ENCODE measurements around the gene TRIM29. TPM values are rescaled to one million over a fixed set of nuclear protein-coding genes. Genes with fewer than 3 reads are reported as not detected.

Gene TRIM29
- total and polyA plus RNA-seq, 2 of the 4 experiments (the other 2 are of a cell fraction) = not detected

- no peak overlapping the region for H3K56ac ChIP-seq (ENCODE audit: extremely low read depth, insufficient read depth, low read length)
- no peak overlapping the region for H3K4ac ChIP-seq (ENCODE audit: low read depth, low read length)
- dilution Hi-C loops (cut with HindIII; ENCODE audit: low sequenced_read_pairs, unreplicated experiment) (no loop called here), intact Hi-C loops (cut with micrococcal nuclease) (no loop called here), in situ Hi-C loops (cut with MboI; ENCODE audit: low sequenced_read_pairs) (loop anchor here (25.0 kb wide), 1 partner anchor 760 kb away; no protein-coding TSS in a partner anchor)
- no peak overlapping the region for H4K5ac ChIP-seq (ENCODE audit: low read depth, low read length)
- CTCF ChIA-PET = no interaction called here
- no peak overlapping the region for H2BK120ac ChIP-seq (ENCODE audit: low read depth, low read length)
- H2AFZ ChIP-seq (replicated peaks; ENCODE audit: low read length, poor library complexity) = peak overlapping the region; percentile 43
- ATAC-seq (ENCODE audit: low read depth) (no peak), DNase-seq (no peak)
- H4K20me1 ChIP-seq (ENCODE audit: insufficient read depth, low read length) = no peaks in the 10 kb centered on the region; the same call in 1 of the 2 replicates
- no peak overlapping the region for H3K9ac ChIP-seq (ENCODE audit: low read depth, low read length)
- no TSS peak for BruUV-seq (replicated peaks)
- H3K18ac ChIP-seq (ENCODE audit: low read depth, low read length) = no peak overlapping the region
- no peak overlapping the region for H3K14ac ChIP-seq (replicated peaks; ENCODE audit: low read depth, low read length)
- no peaks in the 10 kb centered on the region for H3K79me1 ChIP-seq (ENCODE audit: low read depth in 1 of 2, low read length in 2 of 2)
- no peak overlapping the region for H2AK9ac ChIP-seq (replicated peaks; ENCODE audit: low read depth, low read length, poor library complexity)
- peaks cover 27% of the 10 kb centered on the region for H3K27me3 ChIP-seq (ENCODE audit: control insufficient read depth, insufficient read depth, low read length)
- no peak overlapping the region for H2BK15ac ChIP-seq (ENCODE audit: low read depth, low read length)
- H2BK5ac ChIP-seq (ENCODE audit: low read depth, low read length, poor library complexity, severe bottlenecking) = no peak overlapping the region
- H3K9me3 ChIP-seq (ENCODE audit: control insufficient read depth, insufficient read depth, low read length) = no peaks in the 10 kb centered on the region
- no peak overlapping the region for H2AK5ac ChIP-seq (ENCODE audit: low read depth, low read length)
- H4K8ac ChIP-seq (ENCODE audit: low read depth in 2 of 2, low read length in 2 of 2) = no peak overlapping the region
- H4K91ac ChIP-seq (ENCODE audit: insufficient read depth, low read depth, low read length) = no peak overlapping the region
- 83% methylated on average over 1 of the region's 9 CpGs; no CpG with 5 or more reads in 1 of the 2 experiments for WGBS, 2 experiments (ENCODE audit: extremely low coverage in 2 of 2, insufficient read length in 1 of 2)
- no peak overlapping the region for H3K4me2 ChIP-seq (ENCODE audit: low read depth, low read length)
- no peaks in the 10 kb centered on the region for H3K36me3 ChIP-seq (ENCODE audit: control insufficient read depth, insufficient read depth, low read length)
- TF ChIP-seq MXI1 (IDR thresholded peaks at IDR 0.05; ENCODE audit: borderline replicate concordance, low read depth, low read length) (no peak), MAFK (IDR thresholded peaks at IDR 0.05; ENCODE audit: low read depth, low read length) (no peak), NFE2L2 (IDR thresholded peaks at IDR 0.05; ENCODE audit: low read depth, low read length) (no peak), CHD1 (IDR thresholded peaks at IDR 0.05; ENCODE audit: low read depth, low read length) (no peak), RCOR1 (IDR thresholded peaks at IDR 0.05; ENCODE audit: insufficient replicate concordance, low read length) (no peak), RFX5 (IDR thresholded peaks at IDR 0.05; ENCODE audit: low read depth, low read length) (no peak), POLR2A (IDR thresholded peaks at IDR 0.05; ENCODE audit: low read depth, low read length) (no peak), CTCF (conservative IDR thresholded peaks at IDR 0.05; ENCODE audit: low read depth, low read length) (no peak), FOS (IDR thresholded peaks at IDR 0.05; ENCODE audit: low read depth, low read length) (no peak), CEBPB (IDR thresholded peaks at IDR 0.05; ENCODE audit: low read depth, low read length) (no peak), BHLHE40 (IDR thresholded peaks at IDR 0.05; ENCODE audit: low read depth, low read length) (no peak), RAD21 (IDR thresholded peaks at IDR 0.05; ENCODE audit: low read length) (no peak), MAZ (IDR thresholded peaks at IDR 0.05; ENCODE audit: borderline replicate concordance, low read depth, low read length) (no peak)
- TF ChIP-seq, protein P1, sequence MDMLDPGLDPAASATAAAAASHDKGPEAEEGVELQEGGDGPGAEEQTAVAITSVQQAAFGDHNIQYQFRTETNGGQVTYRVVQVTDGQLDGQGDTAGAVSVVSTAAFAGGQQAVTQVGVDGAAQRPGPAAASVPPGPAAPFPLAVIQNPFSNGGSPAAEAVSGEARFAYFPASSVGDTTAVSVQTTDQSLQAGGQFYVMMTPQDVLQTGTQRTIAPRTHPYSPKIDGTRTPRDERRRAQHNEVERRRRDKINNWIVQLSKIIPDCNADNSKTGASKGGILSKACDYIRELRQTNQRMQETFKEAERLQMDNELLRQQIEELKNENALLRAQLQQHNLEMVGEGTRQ (IDR thresholded peaks at IDR 0.05; ENCODE audit: low read depth, low read length) = no peak
- H3K4me3 ChIP-seq (ENCODE audit: insufficient read depth, low read depth, low read length) = no peak overlapping the region
- H3K9me1 ChIP-seq (ENCODE audit: insufficient read depth, low read length) = no peaks in the 10 kb centered on the region
- POLR2A ChIA-PET (ENCODE audit: unreplicated experiment) = no interaction called here
- no peak overlapping the region for H3K27ac ChIP-seq (ENCODE audit: insufficient read depth, low read length)
- H2BK20ac ChIP-seq (ENCODE audit: low read depth, low read length) = no peak overlapping the region
- no peaks in the 10 kb centered on the region for H3K4me1 ChIP-seq (ENCODE audit: control insufficient read depth, insufficient read depth, low read length)
- no peak overlapping the region for H3K23ac ChIP-seq (ENCODE audit: low read depth, low read length)
These were observed 15.9 kb downstream of the TRIM29 start for GRCh38 chr11:120121914-120122473.

All from IMR-90 (cell line).